KMS-11 (cell line): ENCODE results near the gene COMMD3.

Experiments
- H2AFZ ChIP-seq: fragments of 200-600 bp; sonication (generic); 2 replicates; pipeline ENCODE4 v1.6.1; 2016; ENCODE audit warnings: antibody characterized with exemption, mixed run types, low read depth
- H3K27ac ChIP-seq: fragments of 200-600 bp; sonication (generic); 2 replicates; pipeline ENCODE4 v1.6.1; 2016; ENCODE audit warnings: mild to moderate bottlenecking, mixed run types
- H3K27me3 ChIP-seq: fragments of 200-600 bp; sonication (generic); 2 replicates; pipeline ENCODE4 v1.6.1; 2017; ENCODE audit warnings: mild to moderate bottlenecking, low read depth, mixed run types, moderate library complexity; ENCODE audit not compliant: insufficient read depth
- H3K36me3 ChIP-seq: fragments of 200-600 bp; sonication (generic); 2 replicates; pipeline ENCODE4 v1.6.1; 2017; ENCODE audit warnings: mild to moderate bottlenecking, mixed run types; ENCODE audit not compliant: insufficient read depth
- H3K4me1 ChIP-seq: fragments of 200-600 bp; sonication (generic); 2 replicates; pipeline ENCODE4 v1.6.1; 2016; ENCODE audit warnings: mild to moderate bottlenecking, low read depth, mixed run types; ENCODE audit not compliant: poor library complexity, severe bottlenecking
- H3K4me2 ChIP-seq: fragments of 200-600 bp; sonication (generic); 2 replicates; pipeline ENCODE4 v1.7.0; 2016; ENCODE audit warnings: mild to moderate bottlenecking, mixed run types
- H3K4me3 ChIP-seq: fragments of 200-600 bp; sonication (generic); IDR thresholded peaks from 2 replicates; pipeline ENCODE4 v1.6.1; 2017; ENCODE audit warnings: low read depth, low read length, mixed read lengths; ENCODE audit not compliant: insufficient read depth
- H3K79me2 ChIP-seq: fragments of 200-600 bp; sonication (generic); 2 replicates; pipeline ENCODE4 v1.6.1; 2016; ENCODE audit warnings: low read depth, mixed run types; ENCODE audit not compliant: insufficient read depth
- H3K9ac ChIP-seq: fragments of 200-600 bp; sonication (generic); 2 replicates; pipeline ENCODE4 v1.6.1; 2016; ENCODE audit warnings: mild to moderate bottlenecking, mixed run types
- H4K20me1 ChIP-seq: fragments of 200-600 bp; sonication (generic); 2 replicates; pipeline ENCODE4 v1.6.1; 2016; ENCODE audit warnings: mild to moderate bottlenecking, mixed run types; ENCODE audit not compliant: insufficient read depth
- CTCF ChIP-seq: fragments of 200-600 bp; sonication (generic); conservative IDR thresholded peaks from 2 replicates; pipeline ENCODE4 v1.6.1; 2017; ENCODE audit warnings: low read depth, mild to moderate bottlenecking, antibody characterized with exemption, low read length, moderate library complexity, mixed read lengths

COMMD3 gene

GRCh38 chr10:22335173-22335933 lies 19.2 kb downstream of the COMMD3 start:
- Histone ChIP-seq H3K27ac (peak overlapping the region; percentile 92), H3K9ac (peak overlapping the region; percentile 95), H3K79me2 (peaks cover 53% of the 10 kb centered on the region), H2AFZ (peak overlapping the region; percentile 63), H3K4me1 (peaks cover 31% of the 10 kb centered on the region), H4K20me1 (no peaks in the 10 kb centered on the region), H3K27me3 (no peaks in the 10 kb centered on the region), H3K36me3 (peaks cover 11% of the 10 kb centered on the region), H3K4me3 (no peak overlapping the region), H3K4me2 (peak overlapping the region; percentile 38; the same call in 1 of the 2 replicates)
- no peak for TF ChIP-seq CTCF

DNA sequence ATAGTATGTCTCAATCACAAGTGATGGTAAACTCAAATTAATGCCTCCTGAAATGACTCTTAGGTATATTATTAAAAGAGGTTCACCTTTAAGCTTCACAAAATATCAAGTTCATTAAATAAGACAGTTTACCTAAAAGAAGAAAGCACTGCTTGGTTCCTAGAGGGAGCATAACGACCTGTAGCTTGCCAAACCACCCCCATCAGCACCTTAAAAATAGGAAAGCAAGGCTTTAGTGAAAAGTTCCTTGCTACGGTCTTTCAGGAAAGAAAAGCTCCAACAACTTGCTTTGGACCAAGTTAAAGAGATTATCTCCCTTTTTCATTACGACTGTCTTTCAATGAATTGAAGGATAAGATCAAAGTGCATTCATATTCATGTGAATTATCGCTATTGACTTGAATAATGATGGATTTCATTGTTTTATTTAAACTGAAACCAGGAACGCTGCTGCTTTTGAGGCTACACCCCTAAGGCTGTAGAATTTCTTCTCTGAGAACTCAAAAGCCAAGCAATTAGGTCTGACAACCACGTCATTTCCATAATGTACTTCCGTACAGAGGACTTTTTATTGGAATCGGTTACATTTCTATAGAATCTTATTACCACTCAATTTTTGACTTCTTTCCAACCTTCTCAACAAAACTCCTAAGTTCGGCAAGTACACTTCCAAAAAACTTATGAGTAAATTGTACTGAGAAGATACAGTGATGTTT lies 22.2 kb downstream of the COMMD3 start:
- no peaks in the 10 kb centered on the region for H3K36me3 ChIP-seq
- peak overlapping the region; percentile 95 for H3K4me2 ChIP-seq
- H3K4me3 ChIP-seq: no peak overlapping the region
- H3K27ac ChIP-seq: peak overlapping the region; percentile 92
- H4K20me1 ChIP-seq: no peaks in the 10 kb centered on the region
- TF ChIP-seq CTCF: no peak
- H3K79me2 ChIP-seq: peaks cover 56% of the 10 kb centered on the region
- H3K27me3 ChIP-seq: no peaks in the 10 kb centered on the region
- H3K9ac ChIP-seq: peak overlapping the region; percentile 95
- H2AFZ ChIP-seq: no peak overlapping the region
- peaks cover 20% of the 10 kb centered on the region for H3K4me1 ChIP-seq

GRCh38 chr10:22338931-22339330 lies 22.7 kb downstream of the COMMD3 start:
- Histone ChIP-seq H3K4me1 (peaks cover 25% of the 10 kb centered on the region), H4K20me1 (no peaks in the 10 kb centered on the region), H3K9ac (peak overlapping the region; percentile 95), H3K36me3 (no peaks in the 10 kb centered on the region), H3K4me2 (peak overlapping the region; percentile 95), H3K27me3 (no peaks in the 10 kb centered on the region), H3K4me3 (no peak overlapping the region), H2AFZ (no peak overlapping the region), H3K79me2 (peaks cover 60% of the 10 kb centered on the region), H3K27ac (peak overlapping the region; percentile 92)
- no peak for TF ChIP-seq CTCF

- Histone ChIP-seq H2AFZ (peak overlapping the region; percentile 42), H3K4me1 (peaks cover 33% of the 10 kb centered on the region), H3K79me2 (peaks cover 60% of the 10 kb centered on the region), H3K36me3 (no peaks in the 10 kb centered on the region), H3K9ac (peak overlapping the region; percentile 95), H3K27me3 (no peaks in the 10 kb centered on the region), H3K4me2 (peak overlapping the region; percentile 95), H3K4me3 (no peak overlapping the region), H4K20me1 (no peaks in the 10 kb centered on the region), H3K27ac (peak overlapping the region; percentile 92)
- TF ChIP-seq CTCF: no peak
These were observed 23.7 kb downstream of the COMMD3 start for GRCh38 chr10:22339761-22340328.
